GM18858 (cell line): ENCODE data around the gene ABCA7.
"Not testable (repeated sequence)": the region's sequence is repeated elsewhere in the genome, so short reads cannot be mapped to it uniquely, and the experiment has no call there.

Experiments
- ATAC-seq: cut with Tn5 transposase; IDR thresholded peaks from one replicate; pipeline ENCODE4 v1.9.1; 2021; ENCODE audit not compliant: unreplicated experiment

The ABCA7 gene

GRCh38 chr19:1113030-1113985 lies 73.4 kb downstream of the ABCA7 start:
- ATAC-seq = no peak

- ATAC-seq = no peak
Measured at GRCh38 chr19:1113986-1114483, 74.1 kb downstream of the ABCA7 start.

DNA sequence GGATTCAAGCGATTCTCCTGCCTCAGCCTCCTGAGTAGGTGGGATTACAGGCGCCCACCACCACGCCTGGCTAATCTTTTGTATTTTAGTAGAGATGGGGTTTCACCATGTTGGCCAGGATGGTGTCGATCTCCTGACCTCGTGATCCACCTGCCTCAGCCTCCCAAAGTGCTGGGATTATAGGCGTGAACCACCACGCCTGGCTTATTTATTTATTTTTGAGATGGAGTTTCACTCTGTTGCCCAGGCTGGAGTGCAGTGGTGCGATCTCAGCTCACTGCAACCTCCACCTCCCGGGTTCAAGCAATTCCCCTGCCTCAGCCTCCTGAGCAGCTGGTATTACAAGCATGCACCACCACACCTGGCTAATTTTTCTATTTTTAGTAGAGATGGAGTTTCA lies 74.8 kb downstream of the ABCA7 start:
- ATAC-seq = not testable (repeated sequence)
